Large intestine (tissue), 12 donors: ENCODE results near the gene CLEC9A. TPM values are rescaled to one million over a fixed set of nuclear protein-coding genes. Genes with fewer than 3 reads are reported as not detected.

ENCODE experiments used
- DNase-seq, 2 donors: peaks; one replicate each; pipeline versions ENCODE4 v3.0.0 to v3.0.0-alpha.2; 2013
- H3K27ac ChIP-seq: one replicate; pipeline ENCODE4 v1.5.1; 2013; ENCODE audit warnings: low read length
- H3K27me3 ChIP-seq: 2 replicates; pipeline ENCODE4 v1.6.1; 2013; ENCODE audit warnings: low read length; ENCODE audit not compliant: control insufficient read depth, insufficient read depth
- H3K36me3 ChIP-seq: 2 replicates; pipeline ENCODE4 v1.6.1; 2013; ENCODE audit warnings: low read length; ENCODE audit not compliant: control insufficient read depth, insufficient read depth
- H3K4me1 ChIP-seq: one replicate; pipeline ENCODE4 v1.6.1; 2013; ENCODE audit warnings: low read length; ENCODE audit not compliant: control insufficient read depth, insufficient read depth
- H3K4me3 ChIP-seq: one replicate; pipeline ENCODE4 v1.5.1; 2013; ENCODE audit warnings: low read length
- H3K9me3 ChIP-seq: one replicate; pipeline ENCODE4 v1.6.1; 2013; ENCODE audit warnings: mild to moderate bottlenecking, low read depth, low read length, moderate library complexity; ENCODE audit not compliant: control insufficient read depth
- WGBS: methylation state at CpG from one replicate; pipeline ENCODE4 v1.1.5; 2013; ENCODE audit warnings: low lambda C conversion rate; ENCODE audit not compliant: insufficient coverage; 5-methylcytosine and 5-hydroxymethylcytosine counted together
- long read RNA-seq, 11 donors: transcript quantifications; one replicate each; lab custom pipeline, GENCODE V29; 2026
- polyA plus RNA-seq: library from polyadenylated mRNA; unstranded; fragments of 120-200 nt; gene quantifications from one replicate; pipeline ENCODE4 v1.2.1, GENCODE V29; 2013

Gene CLEC9A
- polyA plus RNA-seq: 2.5 TPM
- long read RNA-seq, donor 1: 0 reads
- long read RNA-seq, donor 2: 0 reads
- long read RNA-seq, donor 3: 0 reads
- long read RNA-seq, donor 4: 0 reads
- long read RNA-seq, donor 5: 0 reads
- long read RNA-seq, donor 6: 0 reads
- long read RNA-seq, donor 7: 0 reads
- long read RNA-seq, donor 8: 0 reads
- long read RNA-seq, donor 9: 0 reads
- long read RNA-seq, donor 10: 0 reads
- long read RNA-seq, donor 11: 0 reads

DNA sequence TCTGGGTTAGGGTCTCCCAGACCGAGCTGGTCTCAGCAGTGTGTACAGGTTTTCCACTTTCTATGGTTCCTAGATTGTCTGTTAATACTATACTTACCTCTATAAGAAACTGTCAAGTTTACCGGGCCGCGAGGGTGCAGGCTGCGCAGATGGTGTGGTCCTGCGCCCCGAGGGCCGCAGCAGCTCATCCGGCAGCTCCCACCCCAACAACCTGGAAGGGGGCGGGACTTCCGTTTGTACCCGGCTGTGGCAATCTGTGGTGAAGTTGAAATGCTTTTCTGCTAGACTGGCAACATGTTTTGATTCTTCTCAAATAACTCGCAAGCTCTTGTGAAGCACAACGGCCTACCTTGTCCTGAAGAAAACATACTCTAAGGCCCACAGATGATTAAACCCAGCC, at the start of gene CLEC9A:
CLEC9A (plus strand) TSS at position 237 of the 400 bp plus-strand sequence. CDS start 22,006 bp downstream, outside the sequence.
- DNase-seq: no peak
- 100% methylated on average over 1 of the region's 14 CpGs for WGBS
- H3K9me3 ChIP-seq: peaks cover 2% of the 10 kb centered on the region
- H3K27ac ChIP-seq: no peak within 1 kb of the TSS
- H3K4me1 ChIP-seq: no peaks in the 10 kb centered on the region
- H3K4me3 ChIP-seq: no peak within 1 kb of the TSS
- H3K27me3 ChIP-seq: no peaks in the 10 kb centered on the region
- H3K36me3 ChIP-seq: no peaks in the 10 kb centered on the region

GRCh38 chr12:9991876-9992275, 38.6 kb upstream of the CLEC9A start:
- Histone ChIP-seq H3K4me3 (no peak overlapping the region), H3K4me1 (no peaks in the 10 kb centered on the region), H3K27me3 (no peaks in the 10 kb centered on the region), H3K36me3 (no peaks in the 10 kb centered on the region), H3K27ac (no peak overlapping the region), H3K9me3 (no peaks in the 10 kb centered on the region)
- WGBS: no CpG with 5 or more reads among the region's 3 CpGs
- no peak for DNase-seq

DNA sequence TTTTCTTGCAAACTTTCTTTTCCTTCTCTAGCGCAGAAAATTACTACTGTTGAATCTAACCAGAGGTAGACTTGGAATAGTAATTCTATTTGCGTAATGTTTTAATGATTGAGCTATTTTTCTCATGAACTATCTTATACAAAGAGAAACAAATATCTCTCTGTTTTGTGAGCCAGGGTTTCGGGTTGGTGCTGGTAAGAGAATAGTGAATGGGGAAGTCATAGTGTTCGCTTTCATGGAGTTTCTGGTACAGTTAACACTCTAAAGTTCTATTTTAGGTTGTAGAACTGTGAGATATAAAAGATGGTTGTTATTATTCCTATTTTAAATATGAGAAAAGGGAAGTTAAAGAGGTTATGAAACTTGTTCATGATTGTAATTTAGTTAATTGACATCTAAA, 38.2 kb upstream of the CLEC9A start:
- H3K27ac ChIP-seq: no peak overlapping the region
- no peaks in the 10 kb centered on the region for H3K27me3 ChIP-seq
- H3K36me3 ChIP-seq: no peaks in the 10 kb centered on the region
- H3K4me1 ChIP-seq: no peaks in the 10 kb centered on the region
- no peak overlapping the region for H3K4me3 ChIP-seq
- DNase-seq: no peak
- no peaks in the 10 kb centered on the region for H3K9me3 ChIP-seq
- 100% methylated on average over 1 of the region's 4 CpGs for WGBS

GRCh38 chr12:9999016-9999415, 31.5 kb upstream of the CLEC9A start, which contains the start of gene CLEC1B:
TSS of gene CLEC1B (minus strand) at chr12:9999121. CDS start at chr12:9999100, 21 bp downstream.
- Histone ChIP-seq H3K27ac (no peak within 1 kb of the TSS), H3K27me3 (no peaks in the 10 kb centered on the region), H3K36me3 (no peaks in the 10 kb centered on the region), H3K4me1 (no peaks in the 10 kb centered on the region), H3K9me3 (no peaks in the 10 kb centered on the region), H3K4me3 (no peak within 1 kb of the TSS)
- 93% methylated on average over 3 of the region's 3 CpGs for WGBS
- no peak for DNase-seq

GRCh38 chr12:10001171-10001776, 29.2 kb upstream of the CLEC9A start:
- WGBS: 96% methylated on average over 2 of the region's 4 CpGs
- Histone ChIP-seq H3K27ac (no peak overlapping the region), H3K36me3 (no peaks in the 10 kb centered on the region), H3K9me3 (no peaks in the 10 kb centered on the region), H3K4me1 (no peaks in the 10 kb centered on the region), H3K27me3 (no peaks in the 10 kb centered on the region), H3K4me3 (no peak overlapping the region)
- no peak for DNase-seq

DNA sequence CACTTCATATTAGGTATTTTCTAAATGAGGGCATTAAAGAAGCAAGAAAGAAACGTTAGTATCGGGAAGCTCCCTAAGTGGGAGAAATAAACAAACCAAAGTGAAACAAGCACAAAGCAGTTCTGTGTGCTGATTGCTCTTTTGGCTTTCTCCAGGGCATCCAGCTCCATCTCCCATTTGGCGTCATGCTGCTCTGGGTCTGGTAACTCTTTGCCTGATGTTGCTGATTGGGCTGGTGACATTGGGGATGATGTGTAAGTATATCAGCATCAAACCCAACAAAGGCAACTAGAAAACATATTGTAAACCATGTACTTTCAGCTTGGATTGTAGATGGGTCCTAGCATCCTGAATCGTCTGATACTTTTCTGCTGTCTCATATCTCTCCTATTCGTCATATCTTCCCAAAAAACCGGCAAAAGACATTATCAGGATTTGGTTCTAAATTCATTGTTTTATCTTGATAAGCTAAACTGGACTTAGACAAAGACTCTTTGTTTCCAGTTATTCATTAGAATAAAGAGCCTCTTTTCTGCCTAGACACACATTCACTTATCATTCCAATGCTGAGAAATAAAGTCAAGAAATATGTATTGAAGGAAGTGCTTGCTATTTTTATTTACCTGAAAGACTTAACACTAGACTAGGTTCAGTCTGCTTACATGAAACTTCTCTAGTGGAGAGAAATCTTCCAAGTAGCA, 17.7 kb upstream of the CLEC9A start:
- Histone ChIP-seq H3K4me3 (no peak overlapping the region), H3K9me3 (no peaks in the 10 kb centered on the region), H3K27ac (no peak overlapping the region), H3K36me3 (no peaks in the 10 kb centered on the region), H3K27me3 (no peaks in the 10 kb centered on the region), H3K4me1 (no peaks in the 10 kb centered on the region)
- no peak for DNase-seq
- no CpG with 5 or more reads among the region's 6 CpGs for WGBS

DNA sequence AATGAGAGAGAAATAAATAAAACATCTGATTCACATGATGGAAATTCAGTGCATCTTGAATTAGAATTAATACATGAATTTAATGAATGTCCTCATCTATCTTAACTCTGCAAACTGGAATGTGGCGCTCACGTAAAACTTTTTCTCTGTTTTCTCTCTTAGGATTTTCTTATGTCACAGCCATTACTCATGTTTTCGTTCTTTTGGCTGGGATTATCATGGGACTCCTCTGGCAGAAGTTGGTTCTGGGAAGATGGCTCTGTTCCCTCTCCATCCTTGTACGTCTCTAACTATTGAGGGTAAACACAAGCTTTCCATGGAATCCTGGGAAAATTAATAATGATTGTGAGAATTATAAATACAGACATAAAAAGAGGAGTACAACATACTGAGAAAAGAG, 15.0 kb upstream of the CLEC9A start:
- H3K36me3 ChIP-seq: no peaks in the 10 kb centered on the region
- DNase-seq: no peak
- H3K9me3 ChIP-seq: no peaks in the 10 kb centered on the region
- H3K27ac ChIP-seq: no peak overlapping the region
- H3K27me3 ChIP-seq: no peaks in the 10 kb centered on the region
- H3K4me1 ChIP-seq: no peaks in the 10 kb centered on the region
- no peak overlapping the region for H3K4me3 ChIP-seq
- WGBS: 60% methylated on average over 1 of the region's 4 CpGs

DNA sequence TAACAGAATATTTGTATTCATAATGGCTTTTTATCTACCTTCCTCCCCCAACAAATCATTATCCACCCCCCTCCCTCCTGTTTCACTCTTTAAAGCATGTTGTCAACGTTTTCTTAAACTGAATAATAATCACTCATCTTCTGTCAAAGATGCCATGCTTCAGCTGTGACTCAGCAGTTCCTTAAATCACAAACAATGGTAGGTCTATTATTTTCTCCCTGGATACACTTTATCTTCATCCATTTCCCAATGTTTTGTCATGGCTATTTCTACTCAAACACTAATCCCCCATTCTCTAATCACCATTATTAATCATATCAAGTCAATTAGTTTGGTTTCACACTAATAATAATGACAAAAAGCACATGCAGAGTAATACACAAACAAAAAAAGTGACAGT, 13.6 kb upstream of the CLEC9A start:
- WGBS: 17% methylated on average over 1 of the region's 1 CpG
- no peaks in the 10 kb centered on the region for H3K36me3 ChIP-seq
- DNase-seq: no peak
- H3K4me3 ChIP-seq: no peak overlapping the region
- no peaks in the 10 kb centered on the region for H3K27me3 ChIP-seq
- no peaks in the 10 kb centered on the region for H3K4me1 ChIP-seq
- no peaks in the 10 kb centered on the region for H3K9me3 ChIP-seq
- H3K27ac ChIP-seq: no peak overlapping the region

- no peaks in the 10 kb centered on the region for H3K4me1 ChIP-seq
- no peaks in the 10 kb centered on the region for H3K27me3 ChIP-seq
- no peak overlapping the region for H3K4me3 ChIP-seq
- H3K36me3 ChIP-seq: no peaks in the 10 kb centered on the region
- no peak for DNase-seq
- no peaks in the 10 kb centered on the region for H3K9me3 ChIP-seq
- WGBS: 53% methylated on average over 3 of the region's 5 CpGs
- no peak overlapping the region for H3K27ac ChIP-seq
Measured at GRCh38 chr12:10018386-10018785, 12.1 kb upstream of the CLEC9A start.

DNA sequence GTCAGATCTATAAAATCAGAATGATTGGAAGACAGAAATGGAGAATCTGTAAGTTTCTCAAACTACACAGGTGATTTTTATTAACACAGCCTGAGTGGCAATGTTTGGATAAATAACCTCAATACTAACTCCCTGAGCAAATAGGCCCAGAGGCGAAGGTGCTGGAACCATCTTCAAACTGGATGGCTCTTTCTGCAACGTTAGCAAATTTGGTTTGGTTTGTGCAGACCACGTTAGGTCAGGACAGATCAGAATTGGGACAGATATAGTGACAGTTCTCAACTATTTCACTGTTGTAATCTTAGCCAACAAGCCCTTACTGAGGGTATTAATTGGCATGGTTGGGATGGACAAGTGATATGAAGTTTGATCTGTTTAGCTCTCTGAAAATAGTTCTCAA, 9.1 kb upstream of the CLEC9A start:
- H3K4me3 ChIP-seq: no peak overlapping the region
- WGBS: no CpG with 5 or more reads among the region's 3 CpGs
- H3K27ac ChIP-seq: no peak overlapping the region
- no peaks in the 10 kb centered on the region for H3K4me1 ChIP-seq
- no peak for DNase-seq
- no peaks in the 10 kb centered on the region for H3K36me3 ChIP-seq
- H3K9me3 ChIP-seq: no peaks in the 10 kb centered on the region
- H3K27me3 ChIP-seq: no peaks in the 10 kb centered on the region
